Measurements from ENCODE around the gene KCNN2. TPM values are rescaled to one million over a fixed set of nuclear protein-coding genes. Genes with fewer than 3 reads are reported as not detected.

Gene KCNN2
- total RNA-seq, 1 donor from 2014 or later = 3.4 TPM

- no peak for DNase-seq (ENCODE audit: extremely low spot score in 2 of 2)
- H3K27me3 ChIP-seq = no peaks in the 10 kb centered on the region
- no peaks in the 10 kb centered on the region for H3K9me3 ChIP-seq
- H3K4me3 ChIP-seq = no peak overlapping the region
- intact Hi-C loops (cut with DNase I) = no loop called here
- H3K27ac ChIP-seq = no peak overlapping the region
- no peaks in the 10 kb centered on the region for H3K36me3 ChIP-seq
- H3K4me1 ChIP-seq = no peaks in the 10 kb centered on the region
- TF ChIP-seq POLR2AphosphoS5 (IDR thresholded peaks at IDR 0.05; ENCODE audit: insufficient read depth in 1 of 2, low read depth in 1 of 2) (no peak), CTCF (IDR thresholded peaks at IDR 0.05) (no peak), POLR2A (IDR thresholded peaks at IDR 0.05) (no peak)
Observed at GRCh38 chr5:114319236-114319635, 42.6 kb upstream of the KCNN2 start.

GRCh38 chr5:114319821-114320220, 42.0 kb upstream of the KCNN2 start:
- no peaks in the 10 kb centered on the region for H3K36me3 ChIP-seq
- peak in 1 of 2 donors; percentile 62 for TF ChIP-seq POLR2AphosphoS5 (IDR thresholded peaks at IDR 0.05; ENCODE audit: insufficient read depth in 1 of 2, low read depth in 1 of 2)
- TF ChIP-seq POLR2A (IDR thresholded peaks at IDR 0.05) = no peak
- TF ChIP-seq CTCF (IDR thresholded peaks at IDR 0.05) = no peak
- no peak for DNase-seq (ENCODE audit: extremely low spot score in 2 of 2)
- no peak overlapping the region for H3K27ac ChIP-seq
- H3K4me3 ChIP-seq = no peak overlapping the region
- H3K27me3 ChIP-seq = no peaks in the 10 kb centered on the region
- no peaks in the 10 kb centered on the region for H3K4me1 ChIP-seq
- intact Hi-C loops (cut with DNase I) = no loop called here
- no peaks in the 10 kb centered on the region for H3K9me3 ChIP-seq

GRCh38 chr5:114324282-114324681, 37.6 kb upstream of the KCNN2 start:
- H3K4me3 ChIP-seq = no peak overlapping the region
- H3K9me3 ChIP-seq = no peaks in the 10 kb centered on the region
- no peaks in the 10 kb centered on the region for H3K36me3 ChIP-seq
- intact Hi-C loops (cut with DNase I) = no loop called here
- no peak overlapping the region for H3K27ac ChIP-seq
- no peak for TF ChIP-seq POLR2AphosphoS5 (IDR thresholded peaks at IDR 0.05; ENCODE audit: insufficient read depth in 1 of 2, low read depth in 1 of 2)
- TF ChIP-seq CTCF (IDR thresholded peaks at IDR 0.05) = no peak
- TF ChIP-seq POLR2A (IDR thresholded peaks at IDR 0.05) = no peak
- no peaks in the 10 kb centered on the region for H3K4me1 ChIP-seq
- DNase-seq (ENCODE audit: extremely low spot score in 2 of 2) = no peak
- H3K27me3 ChIP-seq = no peaks in the 10 kb centered on the region

GRCh38 chr5:114325541-114325940, 36.3 kb upstream of the KCNN2 start:
- DNase-seq (ENCODE audit: extremely low spot score in 2 of 2) = no peak
- Histone ChIP-seq H3K27me3 (no peaks in the 10 kb centered on the region), H3K27ac (no peak overlapping the region), H3K4me1 (no peaks in the 10 kb centered on the region), H3K9me3 (no peaks in the 10 kb centered on the region), H3K4me3 (no peak overlapping the region), H3K36me3 (no peaks in the 10 kb centered on the region)
- intact Hi-C loops (cut with DNase I) = no loop called here
- no peak for TF ChIP-seq POLR2A (IDR thresholded peaks at IDR 0.05)
- TF ChIP-seq CTCF (IDR thresholded peaks at IDR 0.05) = no peak
- TF ChIP-seq POLR2AphosphoS5 (IDR thresholded peaks at IDR 0.05; ENCODE audit: insufficient read depth in 1 of 2, low read depth in 1 of 2) = no peak

- H3K9me3 ChIP-seq = no peaks in the 10 kb centered on the region
Observed at GRCh38 chr5:114327474-114327873, 34.4 kb upstream of the KCNN2 start.

More at GRCh38 chr5:114327474-114327873, 34.4 kb upstream of the KCNN2 start:
- no peak overlapping the region for H3K4me3 ChIP-seq
- no peaks in the 10 kb centered on the region for H3K36me3 ChIP-seq
- no peaks in the 10 kb centered on the region for H3K4me1 ChIP-seq
- intact Hi-C loops (cut with DNase I) = no loop called here
- no peaks in the 10 kb centered on the region for H3K27me3 ChIP-seq
- no peak overlapping the region for H3K27ac ChIP-seq
- TF ChIP-seq POLR2A (IDR thresholded peaks at IDR 0.05) (no peak), CTCF (IDR thresholded peaks at IDR 0.05) (no peak), POLR2AphosphoS5 (IDR thresholded peaks at IDR 0.05; ENCODE audit: insufficient read depth in 1 of 2, low read depth in 1 of 2) (no peak)
- DNase-seq (ENCODE audit: extremely low spot score in 2 of 2) = no peak

All from vagina (tissue), 2 donors.